ENCODE measurements around the gene ENOPH1.

DNA sequence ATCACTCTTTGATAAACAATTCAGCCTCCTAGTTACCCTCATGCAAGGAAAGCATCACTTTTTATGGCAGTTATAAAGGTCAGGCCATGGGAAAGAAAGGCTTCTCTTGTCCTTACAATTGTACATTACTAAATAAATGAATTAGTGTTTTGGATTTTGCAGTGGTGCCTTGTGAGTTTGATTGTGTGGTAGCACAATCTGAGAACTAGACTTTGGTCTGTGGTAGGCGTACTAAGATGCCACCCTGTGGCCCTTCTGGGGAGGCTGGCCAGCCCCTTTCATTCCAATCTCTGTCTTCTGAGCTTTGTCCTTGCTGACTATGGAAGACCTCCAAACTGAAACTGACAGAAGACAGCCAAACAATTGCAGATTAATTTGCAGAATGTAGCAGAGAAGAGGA is 42.0 kb upstream of the ENOPH1 start:
- TF ChIP-seq CTCF (conservative IDR thresholded peaks at IDR 0.05; ENCODE audit: low read length): peak; percentile 54
- no peak for TF ChIP-seq EZH2phosphoT487 (IDR thresholded peaks at IDR 0.05; ENCODE audit: borderline replicate concordance)

All from Loucy (cell line).